ENCODE results near the gene ZNF785. TPM values are rescaled to one million over a fixed set of nuclear protein-coding genes. Genes with fewer than 3 reads are reported as not detected.

ZNF785 gene
- total RNA-seq, 1 experiment from 2014 or later = 18.8 TPM

DNA sequence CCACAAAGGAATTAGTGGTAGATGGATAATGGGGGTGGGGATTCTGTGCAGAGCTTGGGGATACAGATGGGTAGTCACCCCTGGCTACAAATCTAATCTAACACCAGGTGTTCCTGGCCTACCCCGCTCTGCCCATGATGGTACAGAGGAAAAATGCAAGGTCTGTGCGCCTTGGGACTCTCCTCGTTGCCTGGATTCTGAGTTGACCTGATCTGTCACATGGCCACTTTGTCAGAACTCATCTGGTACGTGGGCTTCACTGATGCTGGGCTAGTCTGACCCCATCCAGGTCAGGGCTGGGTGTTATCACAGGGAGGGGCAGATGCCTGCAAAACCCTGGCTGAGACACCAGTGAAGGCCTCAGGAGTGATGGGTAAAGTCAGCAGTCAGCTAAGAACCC is 32.5 kb downstream of the ZNF785 start:
- H3K27ac Mint-ChIP-seq = peak overlapping the region in 1 of 3 experiments; percentile 55; a peak in 1 of 7 replicates
- no peak overlapping the region for H3K4ac ChIP-seq (ENCODE audit: low read depth, low read length)
- no peak for TF ChIP-seq CTCF (conservative IDR thresholded peaks at IDR 0.05)

More for the DNA sequence above, 32.5 kb downstream of the ZNF785 start:
- H3K79me1 ChIP-seq (ENCODE audit: insufficient read depth, low read depth, low read length, poor library complexity, severe bottlenecking) = no peaks in the 10 kb centered on the region
- H2AFZ ChIP-seq (ENCODE audit: low read length) = no peak overlapping the region
- H3K9ac ChIP-seq (ENCODE audit: extremely low read depth, insufficient read length, low read length) = no peak overlapping the region
- H3K4me1 ChIP-seq (ENCODE audit: insufficient read depth, low read length) = peaks cover 3% of the 10 kb centered on the region; the same call in 1 of the 2 replicates
- no peak overlapping the region for H4K91ac ChIP-seq (ENCODE audit: insufficient read length, low read depth, low read length)
- no peaks in the 10 kb centered on the region for H3K27me3 ChIP-seq (ENCODE audit: insufficient read depth, low read length)
- H4K8ac ChIP-seq (replicated peaks; ENCODE audit: insufficient read length, low read depth, low read length) = no peak overlapping the region
- peaks cover 22 to 30% of the 10 kb centered on the region in 2 experiments for H3K4me1 Mint-ChIP-seq
- H3K4me3 Mint-ChIP-seq = no peak overlapping the region
- H3K23me2 ChIP-seq (ENCODE audit: insufficient read length, low read depth, low read length, poor library complexity, severe bottlenecking) = peaks cover 4% of the 10 kb centered on the region
- H3K27me3 Mint-ChIP-seq (ENCODE audit: low read depth) = peaks cover under 1% of the 10 kb centered on the region; the same call in 1 of the 2 replicates
- H2AK5ac ChIP-seq (ENCODE audit: insufficient read length, low read length) = no peak overlapping the region
- H3K4me2 ChIP-seq (ENCODE audit: insufficient read depth, insufficient read length, low read length) = no peak overlapping the region
- H4K5ac ChIP-seq (ENCODE audit: insufficient read length, low read depth, low read length) = no peak overlapping the region
- H3K79me2 ChIP-seq (ENCODE audit: insufficient read depth, low read length) = no peaks in the 10 kb centered on the region
- no peak overlapping the region for H3T11ph ChIP-seq (ENCODE audit: low read length)
- H3K14ac ChIP-seq (ENCODE audit: insufficient read depth, low read length) = no peak overlapping the region
- no peak overlapping the region for H3K18ac ChIP-seq (ENCODE audit: insufficient read length, low read depth, low read length)
- no peak overlapping the region for H2BK12ac ChIP-seq (ENCODE audit: insufficient read length, low read depth, low read length)
- peaks cover 0 to 3% of the 10 kb centered on the region in 2 experiments; a peak in 1 of 5 replicates for H3K9me3 Mint-ChIP-seq
- peaks cover 5 to 32% (median 30%) of the 10 kb centered on the region in 3 experiments for H3K36me3 Mint-ChIP-seq (ENCODE audit: insufficient read depth in 1 of 3, low read depth in 3 of 3)
- no peak overlapping the region for H3K56ac ChIP-seq (ENCODE audit: insufficient read length, low read depth, low read length)
- no peak for DNase-seq
- WGBS (ENCODE audit: extremely low coverage, insufficient read length, low lambda C conversion rate) = no CpG with 5 or more reads among the region's 4 CpGs
- H3K27ac ChIP-seq (ENCODE audit: insufficient read length, low read depth, low read length) = no peak overlapping the region
- no peak overlapping the region for H3K23ac ChIP-seq (ENCODE audit: insufficient read length, low read depth, low read length)
- H4K20me1 ChIP-seq (ENCODE audit: control insufficient read depth, insufficient read depth, insufficient read length) = no peaks in the 10 kb centered on the region
- H3K9me3 ChIP-seq (ENCODE audit: control insufficient read depth, low read depth, low read length) = no peaks in the 10 kb centered on the region
- no peak overlapping the region for H2BK15ac ChIP-seq (ENCODE audit: low read depth, low read length)
- no peak overlapping the region for H2BK120ac ChIP-seq (ENCODE audit: low read depth, low read length, poor library complexity, severe bottlenecking)
- H2BK5ac ChIP-seq (ENCODE audit: insufficient read length, low read length) = no peak overlapping the region
- no peak overlapping the region for H2BK20ac ChIP-seq (ENCODE audit: low read depth, low read length, poor library complexity, severe bottlenecking)
